DND-41 (cell line): Measurements from ENCODE around the gene EIF4G3.

ENCODE experiments used
- ATAC-seq: fragments of 200-7000 bp; cut with Tn5 transposase; 3 replicates; pipeline ENCODE4 v1.9.1; 2021; ENCODE audit warnings: low read depth; ENCODE audit not compliant: insufficient read depth
- DNase-seq: peaks from one replicate; pipeline ENCODE4 v3.0.0-alpha.2; 2020
- H2AFZ ChIP-seq: 2 replicates; pipeline ENCODE4 v1.6.0; 2012; ENCODE audit warnings: low read depth, low read length
- H3K27ac ChIP-seq: 2 replicates; pipeline ENCODE4 v1.5.1; 2012; ENCODE audit warnings: low read length, inconsistent platforms
- H3K27me3 ChIP-seq: fragments of 200-600 bp; sonication (generic); 2 replicates; pipeline ENCODE4 v1.6.0; 2012; ENCODE audit warnings: low read length, mild to moderate bottlenecking, inconsistent platforms; ENCODE audit not compliant: insufficient read depth, poor library complexity
- H3K36me3 ChIP-seq: 2 replicates; pipeline ENCODE4 v1.5.1; 2012; ENCODE audit warnings: low read length, inconsistent platforms; ENCODE audit not compliant: insufficient read depth
- H3K4me1 ChIP-seq: 2 replicates; pipeline ENCODE4 v1.5.1; 2012; ENCODE audit warnings: mild to moderate bottlenecking, low read length; ENCODE audit not compliant: insufficient read depth
- H3K4me2 ChIP-seq: 2 replicates; pipeline ENCODE4 v1.6.0; 2012; ENCODE audit warnings: mild to moderate bottlenecking, moderate library complexity, low read length, inconsistent platforms; ENCODE audit not compliant: insufficient read depth
- H3K4me3 ChIP-seq, 2 experiments: fragments of 200-600 bp in 1 of 2; shearing (Covaris generic) in 1 of 2; 2 replicates each; pipeline ENCODE4 v1.5.1; 2012 to 2016; ENCODE audit warnings: inconsistent platforms in 2 of 2, low read length in 2 of 2, mild to moderate bottlenecking in 2 of 2, low read depth in 1 of 2, moderate library complexity in 1 of 2
- H3K79me2 ChIP-seq: 2 replicates; pipeline ENCODE4 v1.6.0; 2012; ENCODE audit warnings: low read length, inconsistent platforms; ENCODE audit not compliant: insufficient read depth
- H3K9ac ChIP-seq: 2 replicates; pipeline ENCODE4 v1.6.0; 2012; ENCODE audit warnings: low read depth, mild to moderate bottlenecking, inconsistent platforms, low read length, moderate library complexity
- H3K9me3 ChIP-seq: 2 replicates; pipeline ENCODE4 v1.5.1; 2012; ENCODE audit warnings: low read length, moderate library complexity, mild to moderate bottlenecking, inconsistent platforms; ENCODE audit not compliant: insufficient read depth, severe bottlenecking
- H4K20me1 ChIP-seq: 2 replicates; pipeline ENCODE4 v1.6.0; 2012; ENCODE audit warnings: low read length; ENCODE audit not compliant: insufficient read depth
- EZH2 ChIP-seq: IDR thresholded peaks from 3 replicates; pipeline ENCODE4 v1.6.1; 2012; ENCODE audit warnings: borderline replicate concordance, low read depth, mild to moderate bottlenecking, moderate library complexity, low read length, inconsistent platforms; ENCODE audit not compliant: severe bottlenecking
- TF ChIP-seq, protein P1 (sequence below): IDR thresholded peaks from 2 replicates; pipeline ENCODE4 v1.5.1; 2012; ENCODE audit warnings: borderline replicate concordance, low read length, moderate library complexity, mild to moderate bottlenecking; ENCODE audit not compliant: poor library complexity, severe bottlenecking; ENCODE audit errors: extremely low read depth

Gene EIF4G3

DNA sequence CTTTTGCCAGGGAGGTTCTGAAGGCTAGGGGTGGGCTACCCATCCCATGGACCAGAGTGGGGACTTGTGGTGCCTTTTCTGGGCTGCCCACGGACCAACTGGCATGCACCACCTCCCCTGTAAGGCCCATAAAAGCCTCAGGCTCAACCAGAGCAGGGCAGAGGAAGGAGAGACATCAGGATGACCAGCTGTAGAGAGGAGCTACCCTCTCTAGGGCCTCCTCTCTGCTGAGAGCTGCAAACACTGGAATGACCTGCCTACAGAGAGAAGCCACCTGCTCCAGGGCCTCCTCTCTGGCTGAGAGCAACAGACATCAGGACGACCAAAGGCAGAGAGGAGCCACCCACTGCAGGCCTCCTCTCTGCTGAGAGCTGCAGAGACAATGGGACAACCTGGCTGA is 140.9 kb downstream of the EIF4G3 start:
- peaks cover 34% of the 10 kb centered on the region for H3K79me2 ChIP-seq
- TF ChIP-seq EZH2: no peak
- TF ChIP-seq, protein P1, sequence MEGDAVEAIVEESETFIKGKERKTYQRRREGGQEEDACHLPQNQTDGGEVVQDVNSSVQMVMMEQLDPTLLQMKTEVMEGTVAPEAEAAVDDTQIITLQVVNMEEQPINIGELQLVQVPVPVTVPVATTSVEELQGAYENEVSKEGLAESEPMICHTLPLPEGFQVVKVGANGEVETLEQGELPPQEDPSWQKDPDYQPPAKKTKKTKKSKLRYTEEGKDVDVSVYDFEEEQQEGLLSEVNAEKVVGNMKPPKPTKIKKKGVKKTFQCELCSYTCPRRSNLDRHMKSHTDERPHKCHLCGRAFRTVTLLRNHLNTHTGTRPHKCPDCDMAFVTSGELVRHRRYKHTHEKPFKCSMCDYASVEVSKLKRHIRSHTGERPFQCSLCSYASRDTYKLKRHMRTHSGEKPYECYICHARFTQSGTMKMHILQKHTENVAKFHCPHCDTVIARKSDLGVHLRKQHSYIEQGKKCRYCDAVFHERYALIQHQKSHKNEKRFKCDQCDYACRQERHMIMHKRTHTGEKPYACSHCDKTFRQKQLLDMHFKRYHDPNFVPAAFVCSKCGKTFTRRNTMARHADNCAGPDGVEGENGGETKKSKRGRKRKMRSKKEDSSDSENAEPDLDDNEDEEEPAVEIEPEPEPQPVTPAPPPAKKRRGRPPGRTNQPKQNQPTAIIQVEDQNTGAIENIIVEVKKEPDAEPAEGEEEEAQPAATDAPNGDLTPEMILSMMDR: no peak

GRCh38 chr1:21034725-21035628 is 141.7 kb downstream of the EIF4G3 start:
- DNase-seq (no peak), ATAC-seq (no peak)
- Histone ChIP-seq H3K9ac (no peak overlapping the region), H3K4me3 (no peak overlapping the region), H3K4me2 (no peak overlapping the region), H3K79me2 (peaks cover 33% of the 10 kb centered on the region), H3K27ac (no peak overlapping the region), H3K27me3 (no peaks in the 10 kb centered on the region), H3K9me3 (peaks cover 9% of the 10 kb centered on the region), H3K36me3 (peaks cover 24% of the 10 kb centered on the region), H2AFZ (no peak overlapping the region), H3K4me1 (no peaks in the 10 kb centered on the region), H4K20me1 (peaks cover 13% of the 10 kb centered on the region; the same call in 1 of the 2 replicates)
- TF ChIP-seq, protein P1: no peak
- no peak for TF ChIP-seq EZH2

More for the DNA sequence above, 140.9 kb downstream of the EIF4G3 start:
- Histone ChIP-seq H3K36me3 (peaks cover 30% of the 10 kb centered on the region), H2AFZ (no peak overlapping the region), H3K4me1 (no peaks in the 10 kb centered on the region), H3K9ac (no peak overlapping the region), H3K4me2 (no peak overlapping the region), H3K4me3 (no peak overlapping the region), H3K9me3 (peaks cover 9% of the 10 kb centered on the region), H4K20me1 (peaks cover 13% of the 10 kb centered on the region; the same call in 1 of the 2 replicates), H3K27me3 (no peaks in the 10 kb centered on the region), H3K27ac (no peak overlapping the region)
- no peak for DNase-seq
- no peak for ATAC-seq

DNA sequence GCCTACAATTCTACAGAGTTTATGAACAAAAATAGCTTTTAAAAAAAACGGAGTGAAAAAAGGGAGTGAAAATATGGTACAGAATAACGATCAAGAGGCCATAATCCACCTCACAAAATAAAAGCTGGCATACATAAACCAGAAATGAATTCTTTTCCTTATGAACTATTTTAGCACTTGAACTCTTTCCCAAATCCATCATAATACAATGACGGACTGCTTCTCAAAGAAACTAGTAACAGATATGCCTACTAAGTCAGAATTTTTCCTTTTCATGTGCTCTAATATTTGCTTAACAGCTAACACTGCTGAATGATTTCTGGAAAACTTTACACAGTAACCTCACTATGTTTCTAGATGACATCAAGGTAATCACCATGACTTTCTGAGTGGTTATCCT is 144.0 kb downstream of the EIF4G3 start:
- Histone ChIP-seq H3K9me3 (peaks cover 9% of the 10 kb centered on the region), H3K9ac (no peak overlapping the region), H3K36me3 (peaks cover 21% of the 10 kb centered on the region), H3K79me2 (peaks cover 34% of the 10 kb centered on the region), H2AFZ (no peak overlapping the region), H4K20me1 (peaks cover 13% of the 10 kb centered on the region; the same call in 1 of the 2 replicates), H3K27me3 (no peaks in the 10 kb centered on the region), H3K4me3 (no peak overlapping the region), H3K4me1 (no peaks in the 10 kb centered on the region), H3K27ac (no peak overlapping the region), H3K4me2 (no peak overlapping the region)
- DNase-seq (no peak), ATAC-seq (no peak)
- TF ChIP-seq, protein P1: no peak
- no peak for TF ChIP-seq EZH2
